ENCODE measurements around the gene KRT2. TPM values are rescaled to one million over a fixed set of nuclear protein-coding genes. Genes with fewer than 3 reads are reported as not detected.

KRT2 gene
- total and polyA plus RNA-seq, 4 donors, result not detected

GRCh38 chr12:52663420-52663819 lies 11.4 kb upstream of the KRT2 start (continued):
- TF ChIP-seq ZBTB33 (IDR thresholded peaks at IDR 0.05) (no peak), HNF4A (conservative IDR thresholded peaks at IDR 0.05) (no peak)

- H3K27ac ChIP-seq (ENCODE audit: low read depth in 1 of 2, low read length in 2 of 2), result no peak overlapping the region
- no peaks in the 10 kb centered on the region for H3K4me1 ChIP-seq (ENCODE audit: control insufficient read depth in 4 of 4, insufficient read depth in 4 of 4, low read length in 3 of 4)
- no peak overlapping the region for H3K4me3 ChIP-seq (ENCODE audit: low read depth in 1 of 3, low read length in 3 of 3)
- TF ChIP-seq SP1 (IDR thresholded peaks at IDR 0.05) (no peak), HNF4A (conservative IDR thresholded peaks at IDR 0.05) (no peak), ZBTB33 (IDR thresholded peaks at IDR 0.05) (no peak), HNF4G (IDR thresholded peaks at IDR 0.05) (no peak), GABPA (IDR thresholded peaks at IDR 0.05 in 1 of 2, conservative IDR thresholded peaks at IDR 0.05 in 1 of 2) (no peak), FOXA2 (IDR thresholded peaks at IDR 0.05) (no peak), RAD21 (IDR thresholded peaks at IDR 0.05) (no peak), FOXA1 (IDR thresholded peaks at IDR 0.05) (no peak), EGR1 (IDR thresholded peaks at IDR 0.05; ENCODE audit: low read depth in 2 of 2) (no peak), CTCF (IDR thresholded peaks at IDR 0.05; ENCODE audit: low read depth, low read length, missing input control) (no peak), YY1 (IDR thresholded peaks at IDR 0.05) (no peak), RXRA (IDR thresholded peaks at IDR 0.05) (no peak), MAX (IDR thresholded peaks at IDR 0.05) (no peak), NR2F2 (IDR thresholded peaks at IDR 0.05) (no peak), ATF3 (IDR thresholded peaks at IDR 0.05) (no peak), TAF1 (conservative IDR thresholded peaks at IDR 0.05) (no peak), REST (IDR thresholded peaks at IDR 0.05) (no peak), JUND (IDR thresholded peaks at IDR 0.05) (no peak)
- H3K36me3 ChIP-seq (ENCODE audit: control insufficient read depth in 4 of 4, insufficient read depth in 3 of 4, low read depth in 1 of 4, low read length in 3 of 4), result no peaks in the 10 kb centered on the region
- peaks cover 0 to 2% (median 0%) of the 10 kb centered on the region in 4 donors for H3K27me3 ChIP-seq (ENCODE audit: control insufficient read depth in 4 of 4, insufficient read depth in 4 of 4, low read length in 3 of 4)
- DNase-seq (ENCODE audit: low spot score), result no peak
- H3K9ac ChIP-seq (ENCODE audit: low read depth in 1 of 2, low read length in 2 of 2), result no peak overlapping the region
- no peaks in the 10 kb centered on the region for H3K9me3 ChIP-seq (ENCODE audit: control insufficient read depth in 4 of 4, low read length in 3 of 4)
These were observed 10.9 kb upstream of the KRT2 start for GRCh38 chr12:52662918-52663229.

All from liver (tissue), 9 donors.